GM12891 (cell line): ENCODE measurements around the gene INHA.

Experiments used
- POLR2A ChIP-seq: IDR thresholded peaks from 2 replicates; pipeline ENCODE4 v1.6.1; 2011; ENCODE audit warnings: low read depth, low read length, control low read depth
- POLR2AphosphoS5 ChIP-seq: IDR thresholded peaks from 2 replicates; pipeline ENCODE4 v1.6.1; 2011; ENCODE audit warnings: low read depth, low read length, control low read depth
- TAF1 ChIP-seq: IDR thresholded peaks from 2 replicates; pipeline ENCODE4 v1.6.1; 2011; ENCODE audit warnings: low read depth, low read length, control low read depth

GRCh38 chr2:219595256-219595655 is 23.1 kb downstream of the INHA start:
- TF ChIP-seq POLR2A, result no peak
- no peak for TF ChIP-seq POLR2AphosphoS5
- TF ChIP-seq TAF1, result no peak
